GM19455 (cell line): ENCODE measurements around the gene SLC9A7.
"Not testable (repeated sequence)": the region's sequence is repeated elsewhere in the genome, so short reads cannot be mapped to it uniquely, and the experiment has no call there.

ENCODE experiments used
- ATAC-seq: cut with Tn5 transposase; IDR thresholded peaks from one replicate; pipeline ENCODE4 v1.9.1; 2021; ENCODE audit not compliant: unreplicated experiment

The SLC9A7 gene

DNA sequence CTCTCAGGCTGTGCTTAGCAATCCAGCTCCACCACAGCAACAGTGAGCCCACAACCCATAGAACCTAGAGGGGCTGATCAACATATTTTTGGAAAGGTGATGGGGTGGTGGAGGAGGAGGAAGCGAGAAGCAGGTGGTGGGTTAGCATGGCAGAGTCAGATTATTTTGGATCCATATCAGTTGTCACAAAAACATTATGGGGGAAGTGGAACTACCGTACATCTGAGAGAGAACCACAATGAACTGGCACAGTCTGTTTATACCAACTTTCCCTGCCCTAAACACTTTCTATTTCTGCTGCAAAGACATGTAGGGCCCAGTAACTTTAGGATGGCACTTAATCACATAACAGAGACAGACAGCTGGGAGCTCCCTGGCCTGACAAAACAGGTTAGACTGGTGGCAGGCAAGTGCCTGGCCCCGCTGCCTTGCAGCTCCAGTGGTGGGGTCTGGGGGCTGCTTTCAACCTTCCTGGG is 4.3 kb downstream of the SLC9A7 start:
- ATAC-seq = no peak

DNA sequence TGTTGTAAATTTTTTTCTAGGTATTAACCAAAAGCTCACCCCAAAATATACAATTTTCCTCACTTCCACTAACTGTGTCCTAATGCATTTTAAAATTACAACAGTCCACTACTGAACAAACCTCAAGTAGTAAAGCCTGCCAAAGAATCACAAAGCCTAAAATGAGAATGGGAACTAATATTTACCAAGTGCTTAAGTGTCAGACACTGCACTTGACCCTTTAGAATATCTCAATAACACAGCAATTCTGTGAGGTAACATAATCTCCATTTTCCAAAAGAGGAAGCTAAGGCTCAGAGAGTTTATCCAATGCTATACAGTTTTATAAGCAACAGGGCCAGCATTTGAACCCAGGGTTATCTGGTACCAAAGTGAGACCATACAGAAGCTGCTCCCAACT is 4.9 kb downstream of the SLC9A7 start:
- ATAC-seq = no peak

DNA sequence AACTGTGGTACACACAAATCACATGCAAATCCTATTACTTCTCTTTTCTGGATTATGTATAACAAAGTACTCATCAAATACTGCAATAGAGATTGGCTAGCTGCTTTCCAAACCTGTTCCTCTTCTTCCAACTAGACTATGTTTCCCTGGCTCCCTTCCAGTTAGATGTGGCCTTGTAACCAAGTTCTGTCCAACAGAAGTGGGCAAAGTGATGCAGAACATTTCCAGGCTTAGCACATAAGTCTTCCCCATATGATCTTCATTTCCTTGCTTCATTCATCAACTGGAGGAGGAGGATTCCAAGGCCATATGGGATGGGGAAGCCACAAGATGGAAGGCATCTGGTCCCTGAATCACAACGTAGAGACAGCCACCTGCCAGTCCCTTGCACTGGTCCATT is 8.0 kb downstream of the SLC9A7 start:
- ATAC-seq = no peak

DNA sequence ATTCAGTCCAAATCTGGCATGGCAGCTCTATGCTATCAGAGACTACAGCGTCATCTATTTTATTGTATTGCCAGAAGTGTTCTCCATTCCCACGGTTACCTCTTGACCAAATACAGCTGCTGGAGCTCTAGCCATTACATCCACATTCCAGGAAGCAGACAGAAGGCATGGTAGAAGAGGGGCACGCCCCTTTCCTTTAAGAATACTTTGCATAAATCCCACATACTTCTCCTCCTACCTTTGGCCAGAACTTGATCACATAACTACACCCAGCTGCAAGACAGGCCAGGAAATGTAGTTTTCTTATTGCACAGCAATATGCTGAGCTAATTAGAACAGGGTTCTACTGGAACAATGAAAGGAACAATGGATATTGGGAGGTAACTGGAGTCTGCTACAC is 14.9 kb downstream of the SLC9A7 start:
- ATAC-seq = no peak

DNA sequence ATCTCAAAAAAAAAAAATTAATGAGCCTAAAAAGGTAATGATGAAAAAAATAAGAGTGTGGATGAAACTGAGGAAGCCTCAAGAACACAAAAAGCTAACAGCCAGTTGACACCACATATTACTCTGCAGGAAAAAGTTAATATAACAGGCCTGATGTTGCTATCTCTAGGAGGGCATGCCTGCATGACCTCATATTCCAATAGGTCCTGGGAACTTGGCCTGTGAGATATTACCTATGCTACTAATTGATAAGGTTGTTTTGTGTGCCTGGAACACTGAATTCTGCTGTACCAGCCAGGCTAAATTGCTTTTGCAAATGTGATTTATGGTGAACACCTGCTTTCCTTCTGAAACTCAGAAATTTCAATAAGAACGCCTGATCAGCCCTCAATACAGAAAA is 15.9 kb downstream of the SLC9A7 start:
- no peak for ATAC-seq

DNA sequence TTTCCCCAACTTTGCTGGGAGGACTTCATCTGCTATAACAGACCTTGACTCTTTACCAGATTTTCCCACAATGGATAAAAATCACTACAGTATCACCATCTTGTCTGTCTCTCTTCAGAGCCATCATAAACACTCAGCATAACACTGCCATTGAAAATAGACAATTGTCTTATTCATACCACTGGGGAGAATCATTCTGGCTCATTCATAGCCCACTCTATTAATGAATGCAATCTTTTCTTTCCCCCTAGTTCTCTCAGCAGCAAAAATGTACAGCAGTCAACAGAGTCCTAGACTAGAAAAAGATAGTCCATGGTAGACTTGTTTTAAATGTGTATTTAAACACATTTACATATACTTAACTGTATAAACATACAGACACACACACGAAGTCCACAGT is 19.2 kb downstream of the SLC9A7 start:
- no peak for ATAC-seq

DNA sequence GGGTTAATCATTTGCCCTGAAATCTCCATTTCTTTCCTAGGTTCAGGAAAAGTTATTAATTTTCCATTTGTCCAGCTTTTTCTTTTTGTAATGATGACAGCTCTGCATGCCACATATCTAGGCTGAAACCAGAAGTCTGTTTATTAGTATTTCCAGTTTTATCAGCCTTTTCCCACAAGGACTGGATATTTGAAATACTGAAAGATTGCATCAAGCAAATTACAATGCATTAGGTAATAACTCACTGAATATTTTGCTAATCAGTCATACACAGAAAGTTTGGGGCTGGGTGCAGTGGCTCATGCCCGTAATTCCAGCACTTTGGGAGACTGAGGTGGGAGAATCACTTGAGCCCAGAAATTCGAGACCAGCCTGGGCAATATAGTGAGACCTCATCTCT is 21.5 kb downstream of the SLC9A7 start:
- no peak for ATAC-seq

DNA sequence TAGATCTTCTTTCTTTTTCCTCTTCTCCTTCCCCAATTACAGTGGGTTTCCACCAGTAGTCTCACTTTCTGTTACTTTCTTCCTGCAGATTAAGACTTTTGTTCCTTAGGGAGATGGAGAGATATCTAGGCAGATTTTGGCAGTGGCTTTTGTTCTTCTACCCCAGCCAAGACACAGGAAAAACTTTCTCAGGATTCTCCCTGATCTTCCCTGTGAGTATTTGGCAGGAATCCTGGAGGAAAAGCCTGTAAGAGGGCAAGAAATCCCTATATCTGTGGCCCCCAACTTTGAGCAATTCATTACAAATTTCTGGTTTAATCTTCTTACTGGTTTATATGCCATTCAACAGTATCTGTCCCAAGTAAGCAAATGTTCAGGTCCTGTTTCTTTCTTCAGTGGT is 21.9 kb downstream of the SLC9A7 start:
- no peak for ATAC-seq

DNA sequence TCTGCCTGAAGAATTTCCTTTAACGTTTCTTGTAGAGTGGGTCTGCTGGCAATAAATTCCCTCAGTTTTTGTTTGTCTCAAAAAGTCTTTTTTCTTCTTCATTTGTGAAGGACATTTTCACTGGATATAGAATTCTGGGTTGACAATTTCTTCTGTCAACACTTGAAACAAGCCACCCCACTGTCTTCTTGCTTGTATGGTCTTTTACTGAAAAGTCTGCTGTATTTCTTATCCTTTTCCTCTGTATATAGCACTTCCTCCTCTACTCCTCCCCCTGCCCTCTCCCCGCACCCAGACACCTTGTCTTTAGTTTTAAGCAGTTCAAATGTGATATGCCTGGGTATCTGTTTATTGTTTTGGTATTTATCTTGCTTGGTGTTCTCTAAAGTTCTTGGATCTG is 23.3 kb downstream of the SLC9A7 start:
- ATAC-seq = no peak

DNA sequence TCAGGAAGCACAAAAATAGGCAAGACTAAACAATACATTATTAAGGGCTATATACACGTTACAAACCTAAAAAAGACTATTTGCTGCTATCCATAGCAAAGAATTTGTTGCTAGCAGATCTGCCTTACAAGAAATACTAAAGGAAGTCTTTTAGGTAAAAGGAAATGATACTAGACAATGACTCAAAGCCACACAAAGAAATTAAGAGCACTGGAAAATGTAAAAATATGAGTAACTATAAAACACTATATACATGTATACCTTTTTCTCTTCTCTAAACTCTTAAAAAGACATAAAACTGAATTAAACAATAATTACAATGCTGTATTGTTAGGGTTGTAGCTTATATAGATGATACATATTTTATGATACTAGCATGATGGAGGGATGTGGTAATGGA is 25.7 kb downstream of the SLC9A7 start:
- ATAC-seq = no peak

DNA sequence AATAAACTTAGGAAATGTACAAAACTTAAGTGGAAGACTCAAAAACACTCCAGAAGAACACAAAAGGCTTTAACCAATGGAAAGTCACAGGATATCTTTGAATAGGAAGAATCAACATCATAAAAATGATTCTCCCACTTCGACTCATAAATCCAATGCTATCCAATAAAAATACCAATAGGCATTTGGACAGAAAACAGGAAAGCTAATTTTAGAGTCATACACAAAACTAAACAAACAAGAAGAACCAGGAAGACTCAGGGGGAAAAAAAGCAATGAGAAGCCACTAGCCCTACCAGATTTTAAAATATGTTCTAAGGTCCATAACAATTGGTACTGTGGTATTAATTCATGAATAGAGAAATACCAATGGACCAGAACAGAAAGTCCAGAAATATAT is 28.2 kb downstream of the SLC9A7 start:
- ATAC-seq = no peak

DNA sequence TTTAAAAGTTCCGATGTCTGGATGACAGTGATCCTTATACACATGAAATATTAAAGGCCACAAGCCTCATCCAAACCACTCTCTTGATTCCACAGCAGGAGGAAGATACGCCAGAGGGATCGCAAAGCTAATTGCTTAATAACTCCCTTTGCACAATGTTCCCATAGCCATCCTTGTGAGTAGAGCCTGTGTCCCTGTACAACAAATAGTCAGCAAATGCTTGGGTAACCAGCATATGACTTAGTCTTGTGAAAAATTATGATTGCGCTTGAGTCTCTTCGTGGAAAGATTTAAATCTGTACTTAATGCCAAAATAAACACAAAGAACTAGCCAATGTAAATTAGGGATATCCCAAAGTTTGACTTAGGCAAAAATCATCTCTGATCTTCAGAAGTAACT is 31.5 kb downstream of the SLC9A7 start:
- no peak for ATAC-seq

DNA sequence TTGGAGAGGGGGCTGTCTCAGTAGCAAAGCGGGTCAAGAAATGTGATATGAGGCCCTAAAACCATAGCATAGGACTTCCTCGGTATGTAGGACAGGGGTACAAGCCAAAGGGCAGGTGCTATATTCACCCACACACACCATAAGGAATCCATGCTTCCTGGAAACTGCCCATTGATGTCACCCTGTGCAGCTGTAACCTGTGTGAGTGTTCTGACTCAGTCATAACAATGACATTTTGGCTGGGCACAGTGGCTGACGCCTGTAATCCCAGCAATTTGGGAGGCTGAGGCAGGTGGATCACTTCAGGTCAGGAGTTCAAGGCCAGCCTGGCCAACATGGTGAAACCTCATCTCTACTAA is 35.4 kb downstream of the SLC9A7 start:
- not testable (repeated sequence) for ATAC-seq

DNA sequence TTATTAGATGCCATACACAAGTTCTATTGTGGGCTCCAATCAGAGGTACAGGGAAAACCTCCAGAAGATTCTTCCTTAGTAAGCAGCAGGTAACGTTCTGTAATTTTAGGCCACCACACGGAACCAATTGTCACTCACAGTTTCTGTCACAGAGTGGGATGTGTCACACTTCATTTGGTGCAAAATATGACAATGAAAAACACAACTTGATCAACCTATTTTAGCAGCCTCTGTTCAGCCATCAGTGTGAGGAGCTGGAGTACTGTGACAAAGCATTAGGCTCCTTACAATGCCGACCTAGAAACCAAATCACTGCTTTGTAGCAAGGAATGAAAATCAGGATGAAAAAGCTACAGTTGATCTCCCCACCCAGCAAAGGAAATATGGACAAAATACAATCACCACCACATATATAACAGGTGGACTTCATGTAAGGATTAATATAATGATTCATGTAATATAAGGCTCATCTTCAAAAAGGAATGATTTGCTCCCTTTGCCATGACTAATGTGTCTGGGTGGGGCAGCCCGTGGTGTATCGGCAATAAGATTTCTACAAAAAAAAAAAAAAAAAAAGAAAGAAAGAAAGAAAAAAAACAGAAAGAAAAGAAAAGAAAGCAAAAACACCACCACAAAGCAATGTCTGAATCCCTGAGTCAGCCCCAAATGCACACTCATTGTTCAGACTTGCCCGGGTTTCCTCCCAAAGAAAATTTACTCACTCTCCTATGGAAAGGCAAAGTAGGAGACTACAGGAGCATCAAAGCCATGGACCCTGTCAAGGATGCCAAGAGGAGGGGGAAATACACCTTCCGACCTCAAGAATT is 36.0 kb downstream of the SLC9A7 start:
- ATAC-seq = no peak

DNA sequence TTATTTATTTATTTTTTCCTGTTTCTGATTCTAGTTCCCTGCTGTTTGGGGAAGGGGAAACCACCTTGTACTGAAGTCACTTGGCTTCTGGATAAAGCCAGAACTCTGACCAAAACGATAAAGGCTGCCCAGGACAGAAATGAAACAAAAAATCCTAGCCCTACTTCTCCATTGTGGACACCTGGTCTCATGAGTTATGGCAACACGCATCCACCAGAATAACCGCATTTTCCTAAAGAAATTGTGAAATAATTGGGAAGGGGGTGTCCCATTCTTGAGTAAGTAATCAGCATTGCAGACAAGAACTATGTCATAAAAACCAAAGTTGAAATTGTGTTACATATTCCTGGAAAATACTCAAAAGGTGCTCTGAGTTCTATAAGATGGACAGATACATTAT is 42.1 kb downstream of the SLC9A7 start:
- no peak for ATAC-seq

DNA sequence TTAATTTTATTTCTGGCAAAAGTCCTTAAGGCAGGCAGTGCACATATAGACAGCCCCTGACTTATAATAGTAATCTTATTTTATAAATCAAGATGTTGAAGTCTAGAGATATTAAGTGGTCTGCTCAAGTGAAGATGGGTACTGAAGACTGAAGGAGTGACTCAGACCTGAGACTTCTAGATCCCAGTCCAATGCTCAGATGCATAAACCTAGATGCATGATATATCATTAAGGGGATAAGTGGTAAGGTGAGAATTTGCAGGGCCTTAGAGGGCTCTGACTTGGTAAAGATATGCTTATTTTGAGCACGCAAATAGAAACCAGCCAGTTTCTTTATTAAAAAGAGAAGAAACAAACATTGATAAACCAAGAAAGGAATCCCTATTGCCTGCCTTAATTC is 42.9 kb downstream of the SLC9A7 start:
- no peak for ATAC-seq

DNA sequence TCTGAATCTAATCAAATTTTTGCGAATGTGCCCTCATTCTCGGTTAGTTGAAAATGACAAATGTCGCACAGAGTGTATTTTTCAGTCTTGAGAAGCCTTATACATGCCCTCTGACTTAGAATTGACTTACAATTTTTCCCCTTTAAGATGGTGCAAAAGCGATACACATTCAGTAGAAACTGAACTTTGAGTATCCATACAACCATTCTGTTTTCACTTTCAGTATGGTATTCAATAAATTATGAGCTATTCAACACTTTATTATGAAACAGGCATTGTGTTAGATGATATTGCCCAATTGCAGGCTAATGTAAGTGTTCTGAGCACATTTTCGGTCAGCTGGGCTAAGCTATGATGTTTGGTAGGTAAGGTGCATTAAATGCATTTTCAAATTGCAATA is 43.4 kb downstream of the SLC9A7 start:
- ATAC-seq = no peak

DNA sequence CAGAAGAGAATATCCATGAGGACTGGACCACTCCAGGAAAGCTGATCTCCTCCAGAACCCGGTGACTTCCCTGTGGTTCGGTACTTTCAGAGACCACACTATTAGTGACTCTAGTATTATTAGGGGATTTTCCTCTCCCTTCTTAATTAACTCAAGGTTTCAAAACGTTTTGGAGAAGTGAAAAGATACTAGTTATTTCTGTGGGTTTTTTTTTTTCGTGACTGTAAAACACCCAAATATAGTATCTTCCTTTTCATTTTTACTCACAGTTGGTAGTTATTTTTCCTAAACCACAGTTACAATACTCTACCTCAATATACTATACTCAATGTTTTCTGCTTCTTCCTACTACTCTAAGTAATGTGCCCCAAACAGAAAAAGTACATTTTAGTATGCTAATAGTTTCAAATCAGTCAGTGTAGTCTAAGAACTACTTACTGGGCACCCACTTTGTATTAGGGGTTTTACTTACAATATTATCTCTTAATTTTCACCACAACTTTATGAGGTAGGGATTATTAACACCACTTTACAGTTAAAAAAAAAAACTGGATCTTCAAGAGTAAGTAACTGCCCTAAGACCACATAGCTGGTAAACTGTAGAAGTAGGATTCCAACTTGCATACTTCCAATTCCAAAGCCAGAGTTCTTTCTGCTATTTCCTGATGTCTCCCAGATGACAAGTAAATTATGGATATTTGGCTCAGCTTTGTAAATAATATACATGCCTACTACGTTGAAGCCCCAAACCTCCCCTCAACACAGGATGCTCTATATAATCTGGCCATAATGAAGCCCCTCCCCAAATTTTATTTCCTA is 45.0 kb downstream of the SLC9A7 start:
- peak; percentile 54 for ATAC-seq

DNA sequence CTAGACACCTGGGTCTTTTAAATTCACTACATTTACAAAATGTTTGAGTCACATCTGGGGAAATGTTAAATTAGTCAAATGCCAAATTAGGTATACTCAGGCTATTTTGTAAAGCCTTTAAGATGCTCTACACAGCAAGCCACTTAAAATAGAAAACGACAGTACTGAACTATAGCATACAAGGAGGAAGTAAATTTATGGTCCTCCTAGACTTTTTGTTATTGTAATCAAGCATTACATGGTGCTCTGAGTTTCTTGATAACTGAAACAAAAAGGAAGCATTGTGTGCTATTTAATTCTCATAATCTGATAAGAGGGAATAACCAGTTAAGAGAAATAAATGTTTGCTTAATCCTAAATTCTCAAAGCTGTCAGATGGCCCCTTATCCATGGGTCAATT is 46.2 kb downstream of the SLC9A7 start:
- ATAC-seq = no peak

DNA sequence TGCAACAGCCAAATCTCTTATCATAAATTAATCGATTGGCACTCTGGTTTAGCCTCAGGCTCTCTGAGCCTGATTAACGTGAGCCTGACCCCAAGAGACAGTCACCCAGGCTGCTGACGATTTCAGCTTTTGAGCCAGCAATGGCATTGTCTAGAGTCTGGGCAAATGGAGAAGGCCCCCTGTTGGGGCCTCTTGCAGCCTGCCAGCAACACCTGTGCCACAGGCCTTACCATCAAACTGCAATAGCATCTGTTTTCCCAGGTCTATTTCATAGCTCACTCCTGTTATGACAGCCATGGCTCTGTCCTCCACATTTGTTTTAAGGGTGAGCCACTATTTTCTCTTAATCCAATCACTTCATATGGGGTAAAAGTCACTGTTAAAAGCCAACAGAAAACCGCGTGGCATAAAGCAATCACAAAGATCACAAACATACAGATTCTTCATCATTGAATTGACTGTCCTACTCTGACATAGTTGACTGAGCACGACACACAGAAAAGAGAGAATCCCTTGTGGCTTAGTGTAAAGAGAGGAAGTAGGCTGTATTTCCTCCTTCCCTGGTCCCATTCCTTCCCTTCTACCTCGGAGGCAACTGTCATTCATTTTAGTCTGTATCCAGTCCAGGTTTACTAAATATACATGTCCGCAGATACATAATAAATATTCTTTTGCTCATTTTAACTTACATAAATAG is 47.8 kb downstream of the SLC9A7 start:
- no peak for ATAC-seq

DNA sequence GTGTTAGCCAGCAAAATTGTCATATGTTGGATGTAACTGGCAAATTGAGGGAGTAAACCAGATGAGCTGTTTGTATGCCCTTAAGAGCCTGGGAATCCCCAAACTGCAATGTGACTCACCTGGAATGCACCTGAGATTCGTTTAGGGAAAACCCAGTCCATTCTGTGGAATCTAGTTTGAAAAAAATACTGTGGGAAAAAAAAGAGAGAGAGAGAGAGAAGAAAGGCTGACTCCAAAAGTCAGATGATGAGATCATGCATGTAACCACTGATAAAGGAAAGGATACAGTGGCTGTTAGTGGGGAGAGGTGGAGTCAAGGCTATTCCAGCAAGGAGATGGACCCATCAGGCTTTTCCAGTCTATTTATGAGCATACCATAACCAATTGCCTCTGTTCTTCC is 48.5 kb downstream of the SLC9A7 start:
- no peak for ATAC-seq
